T-helper 1 cell treated with Interleukin-12 subunit alpha and Interleukin-12 subunit beta and Interleukin-4 antibody, amounts not matched to agents 30 μg/mL and 1 μg/mL, for 36 hours (primary cell): ENCODE measurements around the gene F8A3.
"Not testable (repeated sequence)": the region's sequence is repeated elsewhere in the genome, so short reads cannot be mapped to it uniquely, and the experiment has no call there.

Experiments used
- H3K27ac Mint-ChIP-seq: one replicate; pipeline ENCODE4 v1.8.0; 2021; ENCODE audit warnings: mild to moderate bottlenecking, mixed read lengths
- H3K27me3 Mint-ChIP-seq: one replicate; pipeline ENCODE4 v1.8.0; 2021; ENCODE audit warnings: low read depth, mixed read lengths
- H3K36me3 Mint-ChIP-seq: one replicate; pipeline ENCODE4 v1.8.0; 2021; ENCODE audit warnings: low read depth, mixed read lengths
- H3K4me1 Mint-ChIP-seq: one replicate; pipeline ENCODE4 v1.8.0; 2021; ENCODE audit warnings: low read depth, mixed read lengths
- H3K4me3 Mint-ChIP-seq: one replicate; pipeline ENCODE4 v1.8.0; 2021; ENCODE audit warnings: mild to moderate bottlenecking, moderate library complexity, mixed read lengths
- H3K9me3 Mint-ChIP-seq: one replicate; pipeline ENCODE4 v1.8.0; 2021; ENCODE audit warnings: mixed read lengths

The F8A3 gene

DNA sequence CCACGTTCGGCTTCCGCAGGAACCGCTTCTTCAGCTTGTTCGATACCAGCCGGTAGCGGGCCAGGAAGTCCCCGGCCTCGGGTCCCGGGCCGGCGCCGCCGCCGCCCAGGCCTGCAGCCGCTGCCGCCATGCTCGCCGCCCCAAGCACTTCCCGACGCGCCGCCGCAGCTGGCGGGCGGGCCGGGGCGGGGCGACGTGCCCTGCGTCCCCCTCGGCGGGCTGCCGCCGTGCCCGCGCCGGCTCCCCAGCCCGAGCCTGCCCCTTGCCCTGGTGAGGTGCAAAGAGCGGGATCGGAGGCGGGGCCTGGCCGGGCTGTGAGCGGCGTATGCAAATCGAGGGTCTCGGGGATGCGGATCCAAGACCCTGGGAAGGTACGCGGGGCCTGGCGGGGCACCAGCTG lies at the start of gene F8A3:
F8A3 (minus strand) TSS at position 150 of the 400 bp plus-strand sequence; CDS start at position 130, 20 bp downstream.
- H3K36me3 Mint-ChIP-seq, H3K27me3 Mint-ChIP-seq, H3K9me3 Mint-ChIP-seq, H3K27ac Mint-ChIP-seq, H3K4me1 Mint-ChIP-seq, H3K4me3 Mint-ChIP-seq: not testable (repeated sequence)

DNA sequence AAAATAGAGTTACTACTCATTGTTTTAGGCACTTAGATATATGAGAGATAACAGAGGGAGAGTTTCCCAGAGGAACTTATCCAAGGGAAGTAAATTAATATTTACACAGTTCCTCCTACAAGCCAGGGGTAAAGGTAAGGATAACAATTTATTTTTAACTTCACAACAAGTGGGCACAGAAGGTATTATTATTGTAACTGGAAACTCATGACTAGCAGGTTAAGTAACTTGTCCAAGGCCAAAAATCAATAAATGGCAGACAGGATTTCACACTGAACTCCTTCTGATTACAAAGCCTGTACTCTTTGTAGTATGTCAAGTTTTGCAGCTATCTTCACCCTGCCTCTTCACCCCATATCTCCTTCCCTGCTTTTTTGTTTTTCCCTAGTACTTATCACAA lies 46.9 kb upstream of the F8A3 start:
- Mint-ChIP-seq H3K4me1 (no peaks in the 10 kb centered on the region), H3K4me3 (no peak overlapping the region), H3K27me3 (no peaks in the 10 kb centered on the region), H3K36me3 (peaks cover 27% of the 10 kb centered on the region), H3K27ac (no peak overlapping the region), H3K9me3 (no peaks in the 10 kb centered on the region)

DNA sequence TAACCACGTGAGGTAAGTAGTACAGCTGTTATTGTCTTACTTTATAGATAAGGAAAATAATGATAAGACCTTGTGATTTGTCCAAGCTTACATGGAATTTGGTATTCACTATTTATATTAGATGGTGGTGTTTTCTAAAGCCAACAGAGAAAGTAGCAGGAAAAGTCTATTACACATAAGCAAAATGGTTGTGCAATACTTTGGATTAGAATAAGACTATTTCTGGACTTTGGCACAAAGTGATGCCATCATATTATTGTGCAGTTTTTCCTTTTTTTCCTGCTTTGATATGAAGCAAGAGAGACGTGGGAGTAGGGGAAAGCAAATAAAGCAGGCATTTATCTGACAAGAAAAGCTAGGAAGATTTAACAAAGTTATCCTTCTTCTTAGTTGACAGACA lies 36.7 kb upstream of the F8A3 start:
- not testable (repeated sequence) for H3K9me3 Mint-ChIP-seq, H3K27ac Mint-ChIP-seq, H3K4me1 Mint-ChIP-seq, H3K36me3 Mint-ChIP-seq, H3K27me3 Mint-ChIP-seq, H3K4me3 Mint-ChIP-seq

DNA sequence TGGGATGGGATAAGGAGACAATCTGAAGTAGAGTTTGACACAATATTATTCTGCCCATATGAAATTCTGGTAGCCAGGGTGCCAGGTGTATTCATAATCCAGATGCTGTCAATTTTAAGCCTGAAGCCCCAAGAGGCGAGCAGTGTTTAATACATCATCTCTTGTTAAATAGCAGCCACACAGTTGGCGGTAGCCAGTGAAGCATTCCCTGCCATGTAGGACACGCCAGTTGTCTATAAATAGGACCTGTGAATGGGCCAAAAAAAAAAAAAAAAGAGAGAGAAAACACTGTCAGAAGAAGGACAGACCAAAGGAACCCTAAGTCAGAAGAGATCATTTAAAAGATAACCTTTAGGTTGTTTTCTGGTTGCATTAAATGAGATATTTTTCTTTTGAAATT lies 33.0 kb upstream of the F8A3 start:
- H3K27me3 Mint-ChIP-seq, H3K36me3 Mint-ChIP-seq, H3K9me3 Mint-ChIP-seq, H3K4me1 Mint-ChIP-seq, H3K27ac Mint-ChIP-seq, H3K4me3 Mint-ChIP-seq: not testable (repeated sequence)

DNA sequence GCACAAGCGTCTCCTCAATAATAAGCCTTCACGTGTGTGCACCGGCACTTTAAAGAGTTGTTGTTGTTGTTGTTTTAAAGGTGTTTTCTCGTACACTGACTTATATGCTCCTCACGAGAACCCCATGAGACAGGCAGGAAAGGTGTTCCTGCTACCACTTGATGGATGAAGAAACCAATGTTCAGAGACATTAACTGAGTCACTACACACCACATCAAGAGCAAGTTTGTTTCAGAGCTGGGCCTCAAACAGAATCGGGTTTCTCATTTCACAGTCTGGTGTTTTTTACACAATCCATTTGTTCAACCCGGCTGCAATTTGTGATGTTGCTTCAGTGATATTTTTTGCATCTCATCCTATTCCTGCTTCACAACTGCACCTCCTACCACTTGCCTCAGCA lies 18.7 kb upstream of the F8A3 start:
- not testable (repeated sequence) for H3K9me3 Mint-ChIP-seq, H3K4me1 Mint-ChIP-seq, H3K27me3 Mint-ChIP-seq, H3K27ac Mint-ChIP-seq, H3K36me3 Mint-ChIP-seq, H3K4me3 Mint-ChIP-seq

DNA sequence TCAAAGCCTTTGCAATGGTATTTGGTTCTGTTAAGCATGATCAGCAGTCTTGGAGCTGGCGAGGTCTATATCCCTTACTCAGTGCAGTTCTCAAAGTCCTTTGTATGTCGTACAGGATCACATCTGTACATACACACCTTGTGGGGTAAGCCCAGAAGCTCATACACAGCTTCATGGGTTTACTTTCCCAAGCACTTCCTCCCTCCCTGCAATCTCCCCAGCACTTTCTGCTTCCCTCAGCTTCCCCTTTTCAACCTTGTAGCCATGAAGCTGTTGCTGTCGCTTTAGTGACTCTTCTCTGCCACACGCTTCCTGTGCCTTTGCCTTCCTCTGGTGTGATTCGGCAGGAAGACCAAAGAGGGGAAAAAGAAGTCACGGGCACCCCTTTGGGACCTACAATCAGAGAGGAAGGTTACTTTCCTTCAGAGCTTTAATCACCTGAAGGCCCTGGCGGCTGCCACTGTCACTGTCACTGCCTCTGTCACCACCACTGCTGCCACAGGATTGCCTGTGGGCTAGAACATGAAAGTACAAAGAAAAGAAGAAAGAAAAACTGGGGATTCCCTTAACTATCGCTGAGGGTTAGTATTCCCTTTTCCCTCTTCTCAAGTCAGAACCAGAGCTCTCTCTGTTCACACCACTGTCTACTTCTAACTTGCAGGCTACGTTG lies 8.0 kb upstream of the F8A3 start:
- not testable (repeated sequence) for H3K27me3 Mint-ChIP-seq, H3K4me1 Mint-ChIP-seq, H3K27ac Mint-ChIP-seq, H3K9me3 Mint-ChIP-seq, H3K4me3 Mint-ChIP-seq, H3K36me3 Mint-ChIP-seq

DNA sequence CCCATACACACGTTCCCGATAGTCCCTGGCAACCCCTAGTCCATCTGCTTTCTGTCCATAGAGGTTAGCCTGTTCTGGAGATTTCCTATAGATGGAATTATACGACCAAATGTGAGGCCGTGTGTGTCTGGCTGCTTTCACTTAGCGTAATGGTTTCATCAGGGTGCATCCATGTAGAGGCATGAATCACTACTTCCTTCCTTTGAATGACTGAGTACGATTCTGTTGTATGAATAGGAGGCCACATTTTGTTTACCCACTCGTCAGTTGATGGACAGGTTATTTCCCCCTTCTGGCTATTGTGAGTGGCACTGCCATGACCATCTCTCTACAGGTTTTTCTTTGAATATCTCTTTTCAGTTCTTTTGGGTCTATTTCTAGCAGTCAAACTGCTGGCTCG lies 2.1 kb upstream of the F8A3 start:
- not testable (repeated sequence) for H3K27me3 Mint-ChIP-seq, H3K27ac Mint-ChIP-seq, H3K4me3 Mint-ChIP-seq, H3K9me3 Mint-ChIP-seq, H3K36me3 Mint-ChIP-seq, H3K4me1 Mint-ChIP-seq

DNA sequence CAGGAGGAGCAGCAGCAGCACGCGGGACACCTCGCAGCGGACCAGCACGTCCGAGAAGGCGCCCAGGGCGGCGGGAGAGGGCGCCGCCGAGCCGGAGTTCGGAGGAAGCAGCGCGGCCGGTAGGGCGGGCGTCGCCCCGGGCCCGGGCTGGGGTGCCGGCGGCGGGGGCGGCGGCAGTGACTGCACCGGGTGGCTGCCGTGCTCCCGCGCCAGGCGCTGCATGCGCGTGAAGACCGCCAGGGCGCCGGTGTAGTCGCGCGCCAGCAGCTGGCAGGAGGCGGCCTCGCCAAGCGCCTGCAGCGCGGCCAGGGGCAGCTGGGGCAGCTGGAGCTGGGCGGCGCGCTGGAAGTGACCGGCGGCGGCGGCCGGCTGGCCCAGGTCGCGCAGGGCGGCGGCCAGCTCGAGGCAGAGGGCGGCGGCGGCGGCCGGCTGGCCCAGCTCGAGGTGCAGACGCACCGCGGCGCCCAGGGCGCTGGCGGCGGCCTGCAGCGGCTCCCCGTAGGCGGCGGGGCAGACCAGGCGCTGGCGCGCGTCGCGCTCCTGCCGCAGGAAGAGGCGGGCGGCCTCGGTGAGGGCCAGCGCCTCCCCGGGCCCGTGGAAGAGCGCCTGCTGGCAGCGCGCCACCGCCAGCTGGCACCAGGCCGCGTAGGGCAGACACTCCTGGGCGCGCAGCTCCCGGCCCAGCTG lies 516 bp downstream of the F8A3 start:
- not testable (repeated sequence) for H3K4me3 Mint-ChIP-seq, H3K9me3 Mint-ChIP-seq, H3K4me1 Mint-ChIP-seq, H3K27me3 Mint-ChIP-seq, H3K27ac Mint-ChIP-seq, H3K36me3 Mint-ChIP-seq

DNA sequence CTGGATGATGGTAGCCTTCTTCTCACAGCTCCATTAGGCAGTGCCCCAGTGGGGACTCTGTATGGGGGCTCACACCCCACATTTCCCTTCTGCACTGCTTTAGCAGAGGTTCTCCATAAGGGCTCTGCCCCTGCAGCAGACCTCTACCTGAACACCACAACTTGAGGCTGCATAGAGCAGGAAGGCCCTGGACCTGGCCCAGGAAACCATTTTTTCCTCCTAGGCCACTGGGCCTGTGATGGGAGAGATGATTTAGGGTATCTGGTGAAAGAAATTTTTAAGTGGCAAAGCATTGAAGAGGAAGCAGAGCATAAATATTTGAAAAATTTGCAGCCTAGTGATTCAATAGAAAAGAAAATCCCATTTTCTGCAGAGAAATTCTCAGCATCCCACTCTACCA lies 17.3 kb downstream of the F8A3 start:
- peaks cover 2% of the 10 kb centered on the region for H3K36me3 Mint-ChIP-seq
- no peaks in the 10 kb centered on the region for H3K27me3 Mint-ChIP-seq
- H3K9me3 Mint-ChIP-seq, result peaks cover 21% of the 10 kb centered on the region
- H3K27ac Mint-ChIP-seq, result no peak overlapping the region
- no peaks in the 10 kb centered on the region for H3K4me1 Mint-ChIP-seq
- H3K4me3 Mint-ChIP-seq, result no peak overlapping the region

DNA sequence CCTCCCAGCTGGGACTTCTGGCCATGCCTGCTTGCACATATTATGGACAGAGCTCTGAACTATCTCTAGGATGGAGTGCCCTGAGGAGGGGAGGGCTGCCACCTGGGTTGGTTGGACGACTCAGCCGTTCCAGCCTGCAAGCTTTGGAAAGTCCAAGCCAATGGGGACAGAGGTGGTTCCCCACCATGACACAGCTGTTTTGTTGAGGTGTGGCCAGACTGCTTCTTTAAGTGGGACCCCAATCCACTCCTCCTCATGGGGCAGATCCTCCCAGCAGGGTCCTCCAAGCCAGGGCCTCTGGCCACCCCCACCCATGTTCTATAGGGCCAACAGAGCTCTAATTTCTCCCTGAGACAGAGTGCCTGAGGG lies 22.7 kb downstream of the F8A3 start:
- Mint-ChIP-seq H3K27me3 (no peaks in the 10 kb centered on the region), H3K4me3 (no peak overlapping the region), H3K27ac (no peak overlapping the region), H3K9me3 (peaks cover 7% of the 10 kb centered on the region), H3K36me3 (peaks cover 2% of the 10 kb centered on the region), H3K4me1 (no peaks in the 10 kb centered on the region)

DNA sequence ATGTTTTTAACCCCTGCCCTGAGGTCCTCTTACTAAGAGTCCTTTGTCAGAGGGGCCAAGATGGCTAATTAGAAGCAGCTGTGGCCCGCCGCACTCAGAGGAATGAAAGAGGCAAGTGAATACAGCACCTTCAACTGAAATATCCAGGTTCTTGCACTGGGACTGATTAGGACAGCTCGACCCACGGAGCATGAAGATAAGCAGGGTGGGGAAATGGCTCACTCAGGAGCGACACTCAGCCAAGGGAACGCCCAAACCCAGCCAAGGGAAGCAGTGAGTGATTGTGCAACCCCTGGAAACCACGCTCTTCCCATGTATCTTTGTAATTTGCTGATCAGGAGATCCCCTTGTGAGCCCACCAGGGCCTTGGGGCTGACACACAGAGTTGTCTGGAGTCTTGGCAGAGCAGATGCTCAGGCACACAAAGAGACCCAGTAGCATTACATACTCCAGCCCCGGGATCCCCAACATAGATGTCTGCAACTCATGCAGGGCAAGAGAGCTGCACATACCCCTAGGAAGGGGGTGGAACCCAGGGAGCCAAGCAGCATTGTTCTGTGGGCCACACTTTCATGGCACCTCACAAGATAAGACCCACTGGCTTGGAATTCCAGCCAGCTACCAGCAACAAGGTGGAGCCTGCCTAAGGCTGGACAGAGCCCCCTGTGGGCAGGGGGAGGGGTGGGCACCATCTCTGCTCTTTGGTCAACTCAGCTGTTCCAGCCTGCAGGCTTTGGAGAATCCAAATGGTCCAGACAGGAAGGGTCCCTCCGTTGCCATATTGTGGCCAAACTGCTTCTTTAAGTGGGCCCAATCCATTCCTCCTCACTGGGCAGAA lies 23.3 kb downstream of the F8A3 start:
- peaks cover 11% of the 10 kb centered on the region for H3K9me3 Mint-ChIP-seq
- H3K4me1 Mint-ChIP-seq, result no peaks in the 10 kb centered on the region
- H3K27me3 Mint-ChIP-seq, result no peaks in the 10 kb centered on the region

DNA sequence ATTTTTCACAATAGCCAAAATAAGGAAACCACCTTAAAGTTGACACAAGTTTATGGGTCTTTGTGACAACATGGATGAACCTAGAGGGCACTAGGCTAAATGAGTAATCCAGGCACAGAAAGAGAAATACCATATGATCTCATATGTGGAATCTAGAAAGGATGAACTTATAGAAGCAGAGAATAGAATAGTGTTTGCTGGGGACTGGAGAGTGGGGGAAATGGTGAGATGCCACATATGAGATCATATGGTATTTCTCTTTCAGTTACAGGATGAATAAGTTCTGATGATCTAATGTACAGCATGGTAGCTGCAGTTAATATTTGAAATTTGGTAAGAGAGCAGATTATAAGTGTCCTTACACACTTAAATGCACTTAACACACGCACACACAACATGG lies 40.7 kb downstream of the F8A3 start:
- Mint-ChIP-seq H3K4me1 (no peaks in the 10 kb centered on the region), H3K27me3 (no peaks in the 10 kb centered on the region), H3K9me3 (no peaks in the 10 kb centered on the region), H3K4me3 (no peak overlapping the region), H3K27ac (no peak overlapping the region), H3K36me3 (no peaks in the 10 kb centered on the region)

More for the DNA sequence above, 23.3 kb downstream of the F8A3 start:
- H3K27ac Mint-ChIP-seq, result no peak overlapping the region
- H3K4me3 Mint-ChIP-seq, result no peak overlapping the region
- peaks cover 1% of the 10 kb centered on the region for H3K36me3 Mint-ChIP-seq
